HT-29 (cell line): ENCODE results near the gene ZNF317. TPM values are rescaled to one million over a fixed set of nuclear protein-coding genes. Genes with fewer than 3 reads are reported as not detected.
A peak's percentile ranks its signal among the peaks of the same experiment; 100 is the strongest.
"Not testable (repeated sequence)": the region's sequence is repeated elsewhere in the genome, so short reads cannot be mapped to it uniquely, and the experiment has no call there.

ENCODE experiments used
- DNase-seq: peaks from one replicate; pipeline ENCODE4 v3.0.0-alpha.2; 2015; ENCODE audit warnings: low spot score
- total RNA-seq: library from RNA; depleted of rRNA; stranded (reverse); fragments of >200 nt; shearing (Covaris generic); gene quantifications from 2 replicates; pipeline ENCODE4 v1.2.3, GENCODE V29; 2014; rRNA removed

ZNF317 gene
- total RNA-seq, 1 experiment from 2014 or later, result 13.6 TPM

GRCh38 chr19:9171393-9171991, 31.3 kb downstream of the ZNF317 start:
- DNase-seq, result no peak

- no peak for DNase-seq
Observed at GRCh38 chr19:9175326-9175725, 35.1 kb downstream of the ZNF317 start.

- DNase-seq, result no peak
Observed at GRCh38 chr19:9178901-9179300, 38.7 kb downstream of the ZNF317 start, which contains the start of gene OR7D2. Gene OR7D2, plus strand, starts transcription at chr19:9178979. Its CDS starts 6,803 bp downstream, at chr19:9185782.

GRCh38 chr19:9183000-9183399, 42.8 kb downstream of the ZNF317 start:
- no peak for DNase-seq

- no peak for DNase-seq
Observed at GRCh38 chr19:9187191-9187590, 47.0 kb downstream of the ZNF317 start.

GRCh38 chr19:9189535-9189934, 49.3 kb downstream of the ZNF317 start:
- no peak for DNase-seq

GRCh38 chr19:9198044-9198443, 57.8 kb downstream of the ZNF317 start:
- not testable (repeated sequence) for DNase-seq

GRCh38 chr19:9205501-9206113, 65.4 kb downstream of the ZNF317 start:
- peak; percentile 64 for DNase-seq

Other genes with a start within 250 kb of the ZNF317 start
- gene MUC16, start 130.0 kb upstream of the ZNF317 start, total RNA-seq, result 0.03 TPM in 2 replicates
- not detected in 2 replicates for gene OR1M1, start 53.3 kb upstream of the ZNF317 start, total RNA-seq
- gene OR7G2, start 32.9 kb upstream of the ZNF317 start, total RNA-seq, result not detected in 2 replicates
- gene OR7G1, start 24.6 kb upstream of the ZNF317 start, total RNA-seq, result not detected in 2 replicates
- not detected in 2 replicates for gene OR7G3, start 13.4 kb upstream of the ZNF317 start, total RNA-seq
- not detected in 2 replicates for gene OR7D2, start 38.6 kb downstream of the ZNF317 start, total RNA-seq
- gene OR7D4, start 79.2 kb downstream of the ZNF317 start, total RNA-seq, result not detected in 2 replicates
- not detected in 2 replicates for gene OR7E24, start 110.5 kb downstream of the ZNF317 start, total RNA-seq
- 2.1 and 9.4 TPM in 2 replicates for gene ZNF699, start 169.4 kb downstream of the ZNF317 start, total RNA-seq
- gene ZNF559, start 183.8 kb downstream of the ZNF317 start, total RNA-seq, result 0.74 and 1.1 TPM in 2 replicates
- gene ZNF177, start 222.6 kb downstream of the ZNF317 start, total RNA-seq, result 0.03 and 0.18 TPM in 2 replicates